ENCODE results near the gene PDLIM5. TPM values are rescaled to one million over a fixed set of nuclear protein-coding genes. Genes with fewer than 3 reads are reported as not detected.
A peak's percentile ranks its signal among the peaks of the same experiment; 100 is the strongest.

PDLIM5 gene
- total and polyA plus RNA-seq, 7 donors: 215 to 840 (median 480) TPM

GRCh38 chr4:94641702-94642560, 190.2 kb downstream of the PDLIM5 start:
- Histone ChIP-seq H3K4me1 (peaks cover 12% of the 10 kb centered on the region), H3K4me3 (no peak overlapping the region), H3K27ac (peak overlapping the region; percentile 62), H3K27me3 (ENCODE audit: insufficient read depth in 3 of 3, low read length in 2 of 3) (no peaks in the 10 kb centered on the region), H3K36me3 (ENCODE audit: insufficient read depth in 1 of 2, low read depth in 1 of 2) (peaks cover 0 to 19% of the 10 kb centered on the region in 2 donors), H3K9me3 (no peaks in the 10 kb centered on the region)
- ATAC-seq (peak in 1 of 4 donors; percentile 23), DNase-seq (no peak)
- intact Hi-C loops (cut with DNase I): no loop called here
- no peak for TF ChIP-seq CTCF (IDR thresholded peaks at IDR 0.05)
- 83 to 94% (median 90%) methylated on average over 3 of the region's 3 CpGs for WGBS, 3 donors

- DNase-seq: no peak
- Histone ChIP-seq H3K4me3 (no peak overlapping the region), H3K4me1 (peaks cover 12% of the 10 kb centered on the region), H3K9me3 (no peaks in the 10 kb centered on the region), H3K27ac (peak overlapping the region; percentile 62), H3K27me3 (ENCODE audit: insufficient read depth in 3 of 3, low read length in 2 of 3) (no peaks in the 10 kb centered on the region), H3K36me3 (ENCODE audit: insufficient read depth in 1 of 2, low read depth in 1 of 2) (peaks cover 0 to 19% of the 10 kb centered on the region in 2 donors)
- WGBS, 3 donors: 21 to 31% (median 26%) methylated on average over 2 of the region's 2 CpGs
- peak in 2 of 4 donors; percentile 63 for ATAC-seq
- TF ChIP-seq CTCF (IDR thresholded peaks at IDR 0.05): no peak
- intact Hi-C loops (cut with DNase I): no loop called here
Measured at GRCh38 chr4:94642561-94642866, 190.8 kb downstream of the PDLIM5 start.

GRCh38 chr4:94648699-94649098, 197.0 kb downstream of the PDLIM5 start:
- no peak for TF ChIP-seq CTCF (IDR thresholded peaks at IDR 0.05)
- peaks cover 0 to 8% of the 10 kb centered on the region in 2 donors for H3K36me3 ChIP-seq (ENCODE audit: insufficient read depth in 1 of 2, low read depth in 1 of 2)
- no peak for ATAC-seq

GRCh38 chr4:94649381-94650133, 197.8 kb downstream of the PDLIM5 start:
- H3K27me3 ChIP-seq (ENCODE audit: insufficient read depth in 3 of 3, low read length in 2 of 3): no peaks in the 10 kb centered on the region
- H3K9me3 ChIP-seq: no peaks in the 10 kb centered on the region
- WGBS, 3 donors: 64 to 77% (median 77%) methylated on average over 1 of the region's 1 CpG
- H3K4me1 ChIP-seq: no peaks in the 10 kb centered on the region
- DNase-seq (no peak), ATAC-seq (no peak)
- intact Hi-C loops (cut with DNase I): no loop called here
- no peak overlapping the region for H3K4me3 ChIP-seq
- H3K27ac ChIP-seq: no peak overlapping the region
- TF ChIP-seq CTCF (IDR thresholded peaks at IDR 0.05): no peak
- H3K36me3 ChIP-seq (ENCODE audit: insufficient read depth in 1 of 2, low read depth in 1 of 2): peaks cover 0 to 10% of the 10 kb centered on the region in 2 donors

More at GRCh38 chr4:94648699-94649098, 197.0 kb downstream of the PDLIM5 start:
- WGBS, 3 donors: 91 to 98% (median 98%) methylated on average over 7 of the region's 7 CpGs
- no peaks in the 10 kb centered on the region for H3K4me1 ChIP-seq
- intact Hi-C loops (cut with DNase I): no loop called here
- H3K4me3 ChIP-seq: no peak overlapping the region
- no peak overlapping the region for H3K27ac ChIP-seq
- DNase-seq: no peak
- H3K27me3 ChIP-seq (ENCODE audit: insufficient read depth in 3 of 3, low read length in 2 of 3): no peaks in the 10 kb centered on the region
- H3K9me3 ChIP-seq: no peaks in the 10 kb centered on the region
